HG02798 (cell line): ENCODE data around the gene ARL15.

ENCODE experiments used
- ATAC-seq: cut with Tn5 transposase; IDR thresholded peaks from one replicate; pipeline ENCODE4 v1.9.1; 2021; ENCODE audit warnings: mild to moderate bottlenecking; ENCODE audit not compliant: unreplicated experiment, poor library complexity

Gene ARL15

GRCh38 chr5:53926026-53926425 lies 384.3 kb downstream of the ARL15 start:
- ATAC-seq: no peak

GRCh38 chr5:53924392-53924791 lies 386.0 kb downstream of the ARL15 start:
- ATAC-seq: no peak

- ATAC-seq: no peak
These were observed 386.4 kb downstream of the ARL15 start for GRCh38 chr5:53923961-53924360.

GRCh38 chr5:53922508-53923498 lies 387.6 kb downstream of the ARL15 start:
- ATAC-seq: no peak

- ATAC-seq: no peak
These were observed 392.5 kb downstream of the ARL15 start for GRCh38 chr5:53917826-53918225.

- no peak for ATAC-seq
These were observed 393.3 kb downstream of the ARL15 start for GRCh38 chr5:53917095-53917494.

- no peak for ATAC-seq
These were observed 395.3 kb downstream of the ARL15 start for GRCh38 chr5:53915120-53915519.

- no peak for ATAC-seq
These were observed 396.4 kb downstream of the ARL15 start for GRCh38 chr5:53913941-53914340.

- ATAC-seq: no peak
These were observed 401.6 kb downstream of the ARL15 start for GRCh38 chr5:53908757-53909156.

GRCh38 chr5:53907827-53908226 lies 402.5 kb downstream of the ARL15 start:
- no peak for ATAC-seq

- no peak for ATAC-seq
These were observed 403.6 kb downstream of the ARL15 start for GRCh38 chr5:53906736-53907135.

- ATAC-seq: no peak
These were observed 408.0 kb downstream of the ARL15 start for GRCh38 chr5:53902296-53902907.

GRCh38 chr5:53900677-53901076 lies 409.7 kb downstream of the ARL15 start:
- ATAC-seq: no peak

GRCh38 chr5:53895091-53895683 lies 415.2 kb downstream of the ARL15 start:
- ATAC-seq: no peak

GRCh38 chr5:53893626-53894025 lies 416.7 kb downstream of the ARL15 start:
- no peak for ATAC-seq

GRCh38 chr5:53892224-53892623 lies 418.1 kb downstream of the ARL15 start:
- ATAC-seq: no peak

- ATAC-seq: no peak
These were observed 419.2 kb downstream of the ARL15 start for GRCh38 chr5:53891159-53891558.

- no peak for ATAC-seq
These were observed 419.9 kb downstream of the ARL15 start for GRCh38 chr5:53890490-53890889.

- ATAC-seq: no peak
These were observed 425.5 kb downstream of the ARL15 start for GRCh38 chr5:53884844-53885243.

- ATAC-seq: no peak
These were observed 426.0 kb downstream of the ARL15 start for GRCh38 chr5:53884417-53884816.

- no peak for ATAC-seq
These were observed 427.7 kb downstream of the ARL15 start for GRCh38 chr5:53882676-53883031.
